ENCODE data around the gene TCF25. TPM values are rescaled to one million over a fixed set of nuclear protein-coding genes. Genes with fewer than 3 reads are reported as not detected.

The TCF25 gene
- total and polyA plus RNA-seq, 2 donors (not counting 1 experiment from before 2014, with no cell fraction given), result 150 to 176 TPM

DNA sequence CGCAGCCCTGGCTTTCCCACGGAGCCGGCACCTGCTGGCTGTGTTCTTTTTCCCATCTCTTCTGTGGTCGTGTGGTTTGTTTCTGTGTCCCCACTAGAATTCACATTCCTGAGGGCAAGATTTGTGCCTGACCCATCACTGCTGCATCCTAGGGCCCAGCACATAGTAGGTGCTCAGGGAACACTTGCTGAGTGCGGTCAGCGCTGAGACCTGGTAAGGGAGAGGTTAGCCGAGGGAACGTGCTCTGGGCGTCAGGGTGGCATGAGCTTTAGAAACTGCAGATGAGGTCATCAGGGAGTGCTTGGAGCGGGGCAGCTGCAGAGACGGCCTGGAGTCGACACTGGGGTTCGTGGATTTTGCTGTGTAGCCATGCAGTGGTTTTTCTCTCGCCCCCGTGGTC lies 81.1 kb downstream of the TCF25 start:
- no peak for DNase-seq (ENCODE audit: low read depth in 2 of 2)
- H4K20me1 ChIP-seq (ENCODE audit: control insufficient read depth, extremely low read depth, insufficient read depth, low read length), result no peaks in the 10 kb centered on the region
- no peak overlapping the region for H2AFZ ChIP-seq (ENCODE audit: low read length)
- H3K36me3 ChIP-seq (ENCODE audit: control insufficient read depth, insufficient read depth, low read length), result peaks cover 18% of the 10 kb centered on the region
- H3K4me1 ChIP-seq (ENCODE audit: control insufficient read depth, extremely low read depth, insufficient read depth, low read length), result peaks cover 3% of the 10 kb centered on the region
- TF ChIP-seq CTCF (conservative IDR thresholded peaks at IDR 0.05 in 1 of 2, IDR thresholded peaks at IDR 0.05 in 1 of 2; ENCODE audit: low read depth in 1 of 2, low read length in 2 of 2), result no peak
- no peak for TF ChIP-seq EZH2 (IDR thresholded peaks at IDR 0.05; ENCODE audit: low read length, missing control alignments)
- no peak overlapping the region for H3K4me3 ChIP-seq (replicated peaks in 1 of 4; ENCODE audit: control extremely low read depth in 1 of 4, insufficient read depth in 1 of 4, low read depth in 3 of 4, low read length in 4 of 4)
- no peak overlapping the region for H3K4me2 ChIP-seq (ENCODE audit: extremely low read depth, insufficient read depth, low read length)
- H3K27me3 ChIP-seq (ENCODE audit: control insufficient read depth, insufficient read depth, low read length), result no peaks in the 10 kb centered on the region
- no peak overlapping the region for H3K27ac ChIP-seq (ENCODE audit: insufficient read depth, low read length)
- no peak overlapping the region for H3K9ac ChIP-seq (ENCODE audit: insufficient read depth, low read length)
- H3K9me3 ChIP-seq (ENCODE audit: control insufficient read depth, insufficient read depth, low read depth, low read length), result no peaks in the 10 kb centered on the region
- H3K79me2 ChIP-seq (ENCODE audit: control insufficient read depth, insufficient read depth, low read length), result peaks cover 4% of the 10 kb centered on the region

DNA sequence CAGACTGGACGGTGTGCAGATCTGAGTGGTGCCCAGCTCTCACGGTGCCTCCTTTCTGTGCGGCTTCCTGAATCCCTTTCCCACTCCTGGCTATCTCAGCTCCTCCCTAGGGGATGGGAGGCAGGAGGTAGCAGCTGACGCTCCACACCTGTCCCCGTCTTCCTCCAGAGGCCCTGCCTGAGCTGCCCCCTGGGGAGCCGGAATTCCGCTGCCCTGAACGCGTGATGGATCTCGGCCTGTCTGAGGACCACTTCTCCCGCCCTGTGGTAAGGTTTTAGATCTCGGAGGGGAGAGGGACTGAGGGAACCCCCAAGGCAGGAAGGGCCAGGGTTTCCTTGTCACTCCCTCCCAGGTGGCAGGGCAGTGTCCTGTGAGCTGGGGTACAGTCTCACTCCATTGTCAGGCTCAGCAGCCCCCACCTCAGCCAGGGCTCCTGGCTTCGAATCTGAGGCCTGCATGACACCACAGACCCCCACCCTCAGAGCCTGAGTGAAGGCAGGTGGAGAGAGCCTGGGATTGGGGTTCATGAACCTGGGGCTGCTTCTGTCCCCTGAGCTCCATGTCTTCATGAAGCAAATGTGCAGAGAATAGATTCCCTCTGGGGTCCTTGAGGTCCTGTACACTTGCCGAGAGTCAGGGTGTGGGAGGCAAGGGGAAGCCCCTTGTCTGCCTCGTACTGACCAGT lies 81.8 kb downstream of the TCF25 start:
- DNase-seq (ENCODE audit: low read depth in 2 of 2), result no peak
- Histone ChIP-seq H3K36me3 (ENCODE audit: control insufficient read depth, insufficient read depth, low read length) (peaks cover 21% of the 10 kb centered on the region), H3K9me3 (ENCODE audit: control insufficient read depth, insufficient read depth, low read depth, low read length) (no peaks in the 10 kb centered on the region), H3K4me3 (replicated peaks in 1 of 4; ENCODE audit: control extremely low read depth in 1 of 4, insufficient read depth in 1 of 4, low read depth in 3 of 4, low read length in 4 of 4) (no peak overlapping the region), H3K27ac (ENCODE audit: insufficient read depth, low read length) (no peak overlapping the region), H3K9ac (ENCODE audit: insufficient read depth, low read length) (no peak overlapping the region), H3K4me2 (ENCODE audit: extremely low read depth, insufficient read depth, low read length) (no peak overlapping the region), H3K4me1 (ENCODE audit: control insufficient read depth, extremely low read depth, insufficient read depth, low read length) (no peaks in the 10 kb centered on the region), H4K20me1 (ENCODE audit: control insufficient read depth, extremely low read depth, insufficient read depth, low read length) (no peaks in the 10 kb centered on the region), H2AFZ (ENCODE audit: low read length) (no peak overlapping the region), H3K79me2 (ENCODE audit: control insufficient read depth, insufficient read depth, low read length) (no peaks in the 10 kb centered on the region), H3K27me3 (ENCODE audit: control insufficient read depth, insufficient read depth, low read length) (no peaks in the 10 kb centered on the region)
- TF ChIP-seq CTCF (conservative IDR thresholded peaks at IDR 0.05 in 1 of 2, IDR thresholded peaks at IDR 0.05 in 1 of 2; ENCODE audit: low read depth in 1 of 2, low read length in 2 of 2) (no peak), EZH2 (IDR thresholded peaks at IDR 0.05; ENCODE audit: low read length, missing control alignments) (no peak)

DNA sequence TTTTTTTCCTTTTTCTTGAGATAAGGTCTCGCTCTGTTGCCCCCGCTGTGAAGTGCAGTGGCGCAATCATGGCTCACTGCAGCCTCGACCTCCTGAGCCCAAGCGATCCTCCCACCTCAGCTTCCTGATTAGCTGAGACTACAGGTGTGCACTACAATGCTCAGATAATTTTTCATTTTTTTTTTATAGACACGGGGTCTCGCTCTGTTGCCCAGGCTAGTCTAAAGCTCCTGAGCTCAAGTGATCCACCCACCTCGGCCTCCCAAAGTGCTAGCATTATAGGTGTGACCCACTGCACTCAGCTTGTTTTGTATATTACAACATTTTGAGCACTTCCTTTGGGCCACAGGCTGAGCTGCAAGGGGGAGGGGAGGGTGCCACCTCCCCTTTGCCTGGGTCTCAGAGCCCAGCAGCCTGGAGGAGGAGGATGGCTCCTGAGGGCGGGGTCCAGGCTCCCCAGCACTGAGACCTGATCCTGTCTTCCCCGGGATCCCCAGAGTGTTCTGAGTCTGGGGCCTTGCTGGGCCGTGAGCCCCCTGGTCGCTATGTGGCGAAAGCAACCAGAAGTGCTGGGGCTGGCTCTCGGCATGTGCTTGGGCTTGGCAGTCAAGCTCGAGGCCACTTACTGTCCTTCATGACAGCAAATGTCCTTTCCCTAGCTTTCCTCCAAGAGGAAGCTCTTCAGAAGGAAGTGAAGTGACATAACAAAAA lies 83.3 kb downstream of the TCF25 start:
- Histone ChIP-seq H2AFZ (ENCODE audit: low read length) (no peak overlapping the region), H3K4me3 (replicated peaks in 1 of 4; ENCODE audit: control extremely low read depth in 1 of 4, insufficient read depth in 1 of 4, low read depth in 3 of 4, low read length in 4 of 4) (no peak overlapping the region), H3K27ac (ENCODE audit: insufficient read depth, low read length) (no peak overlapping the region), H3K27me3 (ENCODE audit: control insufficient read depth, insufficient read depth, low read length) (no peaks in the 10 kb centered on the region), H3K4me2 (ENCODE audit: extremely low read depth, insufficient read depth, low read length) (no peak overlapping the region), H4K20me1 (ENCODE audit: control insufficient read depth, extremely low read depth, insufficient read depth, low read length) (no peaks in the 10 kb centered on the region), H3K36me3 (ENCODE audit: control insufficient read depth, insufficient read depth, low read length) (peaks cover 23% of the 10 kb centered on the region), H3K4me1 (ENCODE audit: control insufficient read depth, extremely low read depth, insufficient read depth, low read length) (no peaks in the 10 kb centered on the region), H3K79me2 (ENCODE audit: control insufficient read depth, insufficient read depth, low read length) (no peaks in the 10 kb centered on the region), H3K9ac (ENCODE audit: insufficient read depth, low read length) (no peak overlapping the region), H3K9me3 (ENCODE audit: control insufficient read depth, insufficient read depth, low read depth, low read length) (no peaks in the 10 kb centered on the region)
- TF ChIP-seq CTCF (conservative IDR thresholded peaks at IDR 0.05 in 1 of 2, IDR thresholded peaks at IDR 0.05 in 1 of 2; ENCODE audit: low read depth in 1 of 2, low read length in 2 of 2) (no peak), EZH2 (IDR thresholded peaks at IDR 0.05; ENCODE audit: low read length, missing control alignments) (no peak)
- no peak for DNase-seq (ENCODE audit: low read depth in 2 of 2)
